Measurements from ENCODE around the gene SLC5A11.

SLC5A11 gene

GRCh38 chr16:24925163-24925562 is 79.4 kb downstream of the SLC5A11 start:
- no peak for DNase-seq

- no peak for DNase-seq
Observed at GRCh38 chr16:24929409-24929808, 83.6 kb downstream of the SLC5A11 start.

GRCh38 chr16:24930440-24930839 is 84.7 kb downstream of the SLC5A11 start:
- no peak for DNase-seq

GRCh38 chr16:24931091-24931490 is 85.3 kb downstream of the SLC5A11 start:
- DNase-seq, result no peak

- DNase-seq, result no peak
Observed at GRCh38 chr16:24935336-24935735, 89.6 kb downstream of the SLC5A11 start.

- DNase-seq, result no peak
Observed at GRCh38 chr16:24936151-24936550, 90.4 kb downstream of the SLC5A11 start.

GRCh38 chr16:24939224-24939623 is 93.5 kb downstream of the SLC5A11 start:
- DNase-seq, result no peak

GRCh38 chr16:24939738-24940137 is 94.0 kb downstream of the SLC5A11 start:
- DNase-seq, result no peak

- no peak for DNase-seq
Observed at GRCh38 chr16:24943471-24943870, 97.7 kb downstream of the SLC5A11 start.

- no peak for DNase-seq
Observed at GRCh38 chr16:24944206-24944605, 98.4 kb downstream of the SLC5A11 start.

GRCh38 chr16:24946155-24946554 is 100.4 kb downstream of the SLC5A11 start:
- no peak for DNase-seq

GRCh38 chr16:24950275-24950674 is 104.5 kb downstream of the SLC5A11 start:
- DNase-seq, result no peak

GRCh38 chr16:24953306-24953705 is 107.5 kb downstream of the SLC5A11 start:
- no peak for DNase-seq

GRCh38 chr16:24953721-24954120 is 108.0 kb downstream of the SLC5A11 start:
- DNase-seq, result no peak

GRCh38 chr16:24954137-24954536 is 108.4 kb downstream of the SLC5A11 start:
- DNase-seq, result no peak

- DNase-seq, result no peak
Observed at GRCh38 chr16:24955975-24956731, 110.4 kb downstream of the SLC5A11 start.

GRCh38 chr16:24957887-24958286 is 112.1 kb downstream of the SLC5A11 start:
- DNase-seq, result no peak
